H9 (cell line): Measurements from ENCODE around the gene SIDT2. TPM values are rescaled to one million over a fixed set of nuclear protein-coding genes. Genes with fewer than 3 reads are reported as not detected.

Experiments used
- DNase-seq: peaks from one replicate; pipeline ENCODE4 v3.0.0-alpha.2; 2017
- H2AFZ ChIP-seq: one replicate; pipeline ENCODE4 v1.6.1; 2013; ENCODE audit warnings: mild to moderate bottlenecking, low read length, control low read depth, moderate library complexity
- H2AK5ac ChIP-seq: 2 replicates; pipeline ENCODE4 v1.6.1; 2013; ENCODE audit warnings: low read length, control low read depth, mixed read lengths; ENCODE audit not compliant: insufficient read length
- H2BK120ac ChIP-seq: one replicate; pipeline ENCODE4 v1.6.1; 2013; ENCODE audit warnings: low read depth, mild to moderate bottlenecking, low read length, control low read depth, inconsistent platforms; ENCODE audit not compliant: poor library complexity, severe bottlenecking
- H2BK12ac ChIP-seq: 2 replicates; pipeline ENCODE4 v1.6.1; 2013; ENCODE audit warnings: low read length, control low read depth, mixed read lengths, low read depth; ENCODE audit not compliant: insufficient read length
- H2BK15ac ChIP-seq: 2 replicates; pipeline ENCODE4 v1.6.1; 2013; ENCODE audit warnings: low read depth, low read length, control low read depth
- H2BK20ac ChIP-seq: one replicate; pipeline ENCODE4 v1.6.1; 2013; ENCODE audit warnings: low read depth, mild to moderate bottlenecking, low read length, control low read depth, inconsistent platforms; ENCODE audit not compliant: poor library complexity, severe bottlenecking
- H2BK5ac ChIP-seq: 2 replicates; pipeline ENCODE4 v1.6.1; 2013; ENCODE audit warnings: low read length, control low read depth, mixed read lengths; ENCODE audit not compliant: insufficient read length
- H3K14ac ChIP-seq: 2 replicates; pipeline ENCODE4 v1.6.1; 2013; ENCODE audit warnings: low read length, control low read depth; ENCODE audit not compliant: insufficient read depth
- H3K18ac ChIP-seq: 2 replicates; pipeline ENCODE4 v1.6.1; 2013; ENCODE audit warnings: low read depth, mild to moderate bottlenecking, mixed read lengths, low read length, control low read depth; ENCODE audit not compliant: insufficient read length
- H3K23ac ChIP-seq: 2 replicates; pipeline ENCODE4 v1.6.1; 2013; ENCODE audit warnings: low read length, control low read depth, mixed read lengths, low read depth; ENCODE audit not compliant: insufficient read length
- H3K23me2 ChIP-seq: 2 replicates; pipeline ENCODE4 v1.6.1; 2013; ENCODE audit warnings: low read depth, mild to moderate bottlenecking, mixed read lengths, low read length, control low read depth; ENCODE audit not compliant: insufficient read length, poor library complexity, severe bottlenecking
- H3K27ac ChIP-seq: 2 replicates; pipeline ENCODE4 v1.5.1; 2013; ENCODE audit warnings: low read length, control low read depth, mixed read lengths, low read depth; ENCODE audit not compliant: insufficient read length
- H3K27me3 ChIP-seq: 2 replicates; pipeline ENCODE4 v1.6.1; 2013; ENCODE audit warnings: low read length, control low read depth, inconsistent platforms; ENCODE audit not compliant: insufficient read depth
- H3K4ac ChIP-seq: 2 replicates; pipeline ENCODE4 v1.6.1; 2013; ENCODE audit warnings: low read depth, mild to moderate bottlenecking, control low read depth, inconsistent platforms, low read length, moderate library complexity
- H3K4me1 ChIP-seq: 2 replicates; pipeline ENCODE4 v1.6.1; 2013; ENCODE audit warnings: low read length, control low read depth, inconsistent platforms; ENCODE audit not compliant: insufficient read depth
- H3K4me2 ChIP-seq: 2 replicates; pipeline ENCODE4 v1.6.1; 2013; ENCODE audit warnings: low read length, control low read depth, mixed read lengths; ENCODE audit not compliant: insufficient read length, insufficient read depth
- H3K56ac ChIP-seq: 2 replicates; pipeline ENCODE4 v1.6.1; 2013; ENCODE audit warnings: low read depth, mild to moderate bottlenecking, mixed read lengths, low read length, control low read depth; ENCODE audit not compliant: insufficient read length
- H3K79me1 ChIP-seq: 2 replicates; pipeline ENCODE4 v1.6.1; 2013; ENCODE audit warnings: low read depth, mild to moderate bottlenecking, moderate library complexity, low read length, control low read depth, inconsistent platforms; ENCODE audit not compliant: insufficient read depth, poor library complexity, severe bottlenecking
- H3K79me2 ChIP-seq: 2 replicates; pipeline ENCODE4 v1.6.1; 2013; ENCODE audit warnings: low read length, control low read depth, inconsistent platforms; ENCODE audit not compliant: insufficient read depth
- H3K9ac ChIP-seq: 2 replicates; pipeline ENCODE4 v1.6.1; 2013; ENCODE audit warnings: low read length, control low read depth, mixed read lengths; ENCODE audit not compliant: insufficient read length; ENCODE audit errors: extremely low read depth
- H3K9me3 ChIP-seq: one replicate; pipeline ENCODE4 v1.6.1; 2013; ENCODE audit warnings: low read depth, low read length, inconsistent platforms; ENCODE audit not compliant: control insufficient read depth
- H3T11ph ChIP-seq: one replicate; pipeline ENCODE4 v1.6.1; 2013; ENCODE audit warnings: mild to moderate bottlenecking, low read length, control low read depth, inconsistent platforms
- H4K20me1 ChIP-seq: one replicate; pipeline ENCODE4 v1.6.1; 2013; ENCODE audit not compliant: control insufficient read depth, insufficient read length, insufficient read depth
- H4K5ac ChIP-seq: 2 replicates; pipeline ENCODE4 v1.6.1; 2013; ENCODE audit warnings: low read depth, mild to moderate bottlenecking, mixed read lengths, low read length, control low read depth; ENCODE audit not compliant: insufficient read length
- H4K8ac ChIP-seq: replicated peaks from 2 replicates; pipeline ENCODE4 v1.6.1; 2013; ENCODE audit warnings: low read length, control low read depth, mixed read lengths, low read depth; ENCODE audit not compliant: insufficient read length
- H4K91ac ChIP-seq: 2 replicates; pipeline ENCODE4 v1.6.1; 2013; ENCODE audit warnings: low read depth, mild to moderate bottlenecking, moderate library complexity, mixed read lengths, low read length, control low read depth; ENCODE audit not compliant: insufficient read length
- H3K27ac Mint-ChIP-seq, 3 experiments: 2 replicates in 2 of 3; 3 replicates in 1 of 3; pipeline ENCODE4 v1.8.0; 2020 to 2021; ENCODE audit warnings: mixed read lengths in 3 of 3, mild to moderate bottlenecking in 1 of 3, moderate library complexity in 1 of 3
- H3K27me3 Mint-ChIP-seq: 2 replicates; pipeline ENCODE4 v1.8.0; 2021; ENCODE audit warnings: low read depth, mild to moderate bottlenecking, moderate library complexity, mixed read lengths
- H3K36me3 Mint-ChIP-seq, 3 experiments: 2 replicates in 2 of 3; 3 replicates in 1 of 3; pipeline ENCODE4 v1.8.0; 2020 to 2021; ENCODE audit warnings: low read depth in 3 of 3, mixed read lengths in 3 of 3; ENCODE audit not compliant: insufficient read depth in 1 of 3
- H3K4me1 Mint-ChIP-seq, 2 experiments: 2 replicates each; pipeline ENCODE4 v1.8.0; 2020; ENCODE audit warnings: mixed read lengths in 2 of 2
- H3K4me3 Mint-ChIP-seq, 2 experiments: 2 replicates in 1 of 2; 3 replicates in 1 of 2; pipeline ENCODE4 v1.8.0; 2020 to 2021; ENCODE audit warnings: mild to moderate bottlenecking in 2 of 2, mixed read lengths in 2 of 2, moderate library complexity in 1 of 2
- H3K9me3 Mint-ChIP-seq, 2 experiments: 2 replicates in 1 of 2; 3 replicates in 1 of 2; pipeline ENCODE4 v1.8.0; 2020; ENCODE audit warnings: mild to moderate bottlenecking in 2 of 2, mixed read lengths in 2 of 2, moderate library complexity in 1 of 2
- CTCF ChIP-seq: fragments of 200-600 bp; sonication (generic); conservative IDR thresholded peaks from 3 replicates; pipeline ENCODE4 v1.8.0; 2021; ENCODE audit warnings: antibody characterized with exemption, mild to moderate bottlenecking
- WGBS: extraction: QIAGEN DNeasy Blood & Tissue Kit; methylation state at CpG from one replicate; pipeline ENCODE4 v1.1.7; 2013; ENCODE audit warnings: missing lambda C conversion rate, low lambda C conversion rate, mixed read lengths; ENCODE audit not compliant: insufficient read length; ENCODE audit errors: extremely low coverage; 5-methylcytosine and 5-hydroxymethylcytosine counted together
- total RNA-seq: library from RNA; stranded (reverse); gene quantifications from 2 replicates; pipeline ENCODE4 v1.2.1, GENCODE V29; 2021

SIDT2 gene
- total RNA-seq, 1 experiment from 2014 or later: 18.3 TPM

- Histone ChIP-seq H3K79me1 (no peaks in the 10 kb centered on the region), H4K5ac (no peak overlapping the region), H3K56ac (no peak overlapping the region), H3K27me3 (no peaks in the 10 kb centered on the region), H2BK5ac (no peak overlapping the region), H3K14ac (no peak overlapping the region), H3K4ac (no peak overlapping the region), H4K20me1 (no peaks in the 10 kb centered on the region), H4K8ac (no peak overlapping the region), H2BK20ac (no peak overlapping the region), H2AK5ac (no peak overlapping the region), H3K23me2 (no peaks in the 10 kb centered on the region), H3K27ac (no peak overlapping the region), H3K18ac (no peak overlapping the region), H3K79me2 (no peaks in the 10 kb centered on the region), H4K91ac (no peak overlapping the region), H3T11ph (no peak overlapping the region), H3K4me2 (no peak overlapping the region), H3K9me3 (no peaks in the 10 kb centered on the region), H3K9ac (no peak overlapping the region), H2BK12ac (no peak overlapping the region), H2AFZ (no peak overlapping the region), H3K4me1 (no peaks in the 10 kb centered on the region), H2BK120ac (no peak overlapping the region), H3K23ac (no peak overlapping the region), H2BK15ac (no peak overlapping the region)
- Mint-ChIP-seq H3K36me3 (peaks cover 18 to 68% (median 54%) of the 10 kb centered on the region in 3 experiments; a peak in 6 of 7 replicates), H3K9me3 (no peaks in the 10 kb centered on the region), H3K27ac (peak overlapping the region in 1 of 3 experiments; percentile 69; a peak in 2 of 7 replicates), H3K4me1 (peaks cover 17 to 23% of the 10 kb centered on the region in 2 experiments), H3K4me3 (no peak overlapping the region), H3K27me3 (no peaks in the 10 kb centered on the region)
- no peak for TF ChIP-seq CTCF
- no peak for DNase-seq
- WGBS: no CpG with 5 or more reads among the region's 9 CpGs
Observed at GRCh38 chr11:117170210-117170609, 8.3 kb upstream of the SIDT2 start.
